H1 (cell line): ENCODE measurements around the gene RAD50. TPM values are rescaled to one million over a fixed set of nuclear protein-coding genes. Genes with fewer than 3 reads are reported as not detected.

Experiments
- ASH2L ChIP-seq: fragments of 200-600, 300-600 bp; sonication (generic); IDR thresholded peaks from one replicate; pipeline ENCODE4 v1.7.1; 2017; ENCODE audit warnings: low read length
- CBX8 ChIP-seq: fragments of 300-800, 300-1000 bp; sonication (generic); IDR thresholded peaks from 2 replicates; pipeline ENCODE4 v1.7.1; 2016; ENCODE audit warnings: low read depth, low read length, borderline replicate concordance
- SIX5 ChIP-seq: IDR thresholded peaks from 2 replicates; pipeline ENCODE4 v1.6.1; 2011; ENCODE audit warnings: mild to moderate bottlenecking, low read depth, low read length
- TCF12 ChIP-seq: IDR thresholded peaks from 2 replicates; pipeline ENCODE4 v1.6.1; 2011; ENCODE audit warnings: low read depth, mild to moderate bottlenecking, low read length
- YY1 ChIP-seq: IDR thresholded peaks from 2 replicates; pipeline ENCODE4 v1.6.1; 2011; ENCODE audit warnings: low read depth, mild to moderate bottlenecking, low read length
- polyA plus RNA-seq, 7 experiments: library from polyadenylated mRNA; depleted of rRNA in 3 of 7; stranded (reverse) in 5 of 7; unstranded in 2 of 7; fragments of >200 nt in 5 of 7; fragments of 200-250 nt in 2 of 7; gene quantifications; 1 replicate in 5 of 7; 2 replicates in 1 of 7; 4 replicates in 1 of 7; pipeline versions ENCODE4 v1.2.1 to v1.2.3, GENCODE V29; 2011 to 2013; ENCODE audit warnings: missing spikeins in 2 of 7, mixed read lengths in 2 of 7
- total RNA-seq: library from RNA; stranded (reverse); fragmentation: NEBNext Ultra II Directional; extraction: Animal tissue kit (Norgen Biotek cat#: 25700); gene quantifications from 2 replicates; pipeline ENCODE4 v1.2.1, GENCODE V29; 2021
- TF ChIP-seq, protein P1 (sequence below): fragments of 300-600 bp; sonication (generic); IDR thresholded peaks from 2 replicates; pipeline ENCODE4 v1.7.1; 2012; ENCODE audit warnings: low read length, moderate library complexity, mild to moderate bottlenecking, inconsistent platforms; ENCODE audit not compliant: insufficient replicate concordance

RAD50 gene
- total and polyA plus RNA-seq, 2 of the 8 experiments (the other 6 are each of a cell fraction or from before 2014, with no cell fraction given) = 10.1 to 39.4 TPM

DNA sequence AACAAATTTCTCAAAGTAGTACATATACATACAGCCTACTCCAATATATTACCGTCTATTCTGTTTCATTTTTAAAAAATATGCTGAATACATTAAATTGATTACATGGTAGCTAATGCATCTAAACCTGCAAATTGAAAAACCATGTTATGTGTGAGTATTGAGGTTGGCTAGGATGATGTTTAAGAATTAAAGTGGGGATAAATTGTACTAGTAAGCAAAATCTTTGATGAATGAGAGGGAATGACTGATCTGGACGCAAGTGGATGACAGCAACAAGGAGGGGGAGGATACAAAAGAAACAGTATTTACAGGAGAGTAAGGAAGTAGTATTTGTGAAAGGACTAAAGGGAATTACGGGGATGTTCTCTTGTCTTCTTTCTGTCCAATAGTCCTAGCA, 37.4 kb downstream of the RAD50 start (continued):
- TF ChIP-seq, protein P1, sequence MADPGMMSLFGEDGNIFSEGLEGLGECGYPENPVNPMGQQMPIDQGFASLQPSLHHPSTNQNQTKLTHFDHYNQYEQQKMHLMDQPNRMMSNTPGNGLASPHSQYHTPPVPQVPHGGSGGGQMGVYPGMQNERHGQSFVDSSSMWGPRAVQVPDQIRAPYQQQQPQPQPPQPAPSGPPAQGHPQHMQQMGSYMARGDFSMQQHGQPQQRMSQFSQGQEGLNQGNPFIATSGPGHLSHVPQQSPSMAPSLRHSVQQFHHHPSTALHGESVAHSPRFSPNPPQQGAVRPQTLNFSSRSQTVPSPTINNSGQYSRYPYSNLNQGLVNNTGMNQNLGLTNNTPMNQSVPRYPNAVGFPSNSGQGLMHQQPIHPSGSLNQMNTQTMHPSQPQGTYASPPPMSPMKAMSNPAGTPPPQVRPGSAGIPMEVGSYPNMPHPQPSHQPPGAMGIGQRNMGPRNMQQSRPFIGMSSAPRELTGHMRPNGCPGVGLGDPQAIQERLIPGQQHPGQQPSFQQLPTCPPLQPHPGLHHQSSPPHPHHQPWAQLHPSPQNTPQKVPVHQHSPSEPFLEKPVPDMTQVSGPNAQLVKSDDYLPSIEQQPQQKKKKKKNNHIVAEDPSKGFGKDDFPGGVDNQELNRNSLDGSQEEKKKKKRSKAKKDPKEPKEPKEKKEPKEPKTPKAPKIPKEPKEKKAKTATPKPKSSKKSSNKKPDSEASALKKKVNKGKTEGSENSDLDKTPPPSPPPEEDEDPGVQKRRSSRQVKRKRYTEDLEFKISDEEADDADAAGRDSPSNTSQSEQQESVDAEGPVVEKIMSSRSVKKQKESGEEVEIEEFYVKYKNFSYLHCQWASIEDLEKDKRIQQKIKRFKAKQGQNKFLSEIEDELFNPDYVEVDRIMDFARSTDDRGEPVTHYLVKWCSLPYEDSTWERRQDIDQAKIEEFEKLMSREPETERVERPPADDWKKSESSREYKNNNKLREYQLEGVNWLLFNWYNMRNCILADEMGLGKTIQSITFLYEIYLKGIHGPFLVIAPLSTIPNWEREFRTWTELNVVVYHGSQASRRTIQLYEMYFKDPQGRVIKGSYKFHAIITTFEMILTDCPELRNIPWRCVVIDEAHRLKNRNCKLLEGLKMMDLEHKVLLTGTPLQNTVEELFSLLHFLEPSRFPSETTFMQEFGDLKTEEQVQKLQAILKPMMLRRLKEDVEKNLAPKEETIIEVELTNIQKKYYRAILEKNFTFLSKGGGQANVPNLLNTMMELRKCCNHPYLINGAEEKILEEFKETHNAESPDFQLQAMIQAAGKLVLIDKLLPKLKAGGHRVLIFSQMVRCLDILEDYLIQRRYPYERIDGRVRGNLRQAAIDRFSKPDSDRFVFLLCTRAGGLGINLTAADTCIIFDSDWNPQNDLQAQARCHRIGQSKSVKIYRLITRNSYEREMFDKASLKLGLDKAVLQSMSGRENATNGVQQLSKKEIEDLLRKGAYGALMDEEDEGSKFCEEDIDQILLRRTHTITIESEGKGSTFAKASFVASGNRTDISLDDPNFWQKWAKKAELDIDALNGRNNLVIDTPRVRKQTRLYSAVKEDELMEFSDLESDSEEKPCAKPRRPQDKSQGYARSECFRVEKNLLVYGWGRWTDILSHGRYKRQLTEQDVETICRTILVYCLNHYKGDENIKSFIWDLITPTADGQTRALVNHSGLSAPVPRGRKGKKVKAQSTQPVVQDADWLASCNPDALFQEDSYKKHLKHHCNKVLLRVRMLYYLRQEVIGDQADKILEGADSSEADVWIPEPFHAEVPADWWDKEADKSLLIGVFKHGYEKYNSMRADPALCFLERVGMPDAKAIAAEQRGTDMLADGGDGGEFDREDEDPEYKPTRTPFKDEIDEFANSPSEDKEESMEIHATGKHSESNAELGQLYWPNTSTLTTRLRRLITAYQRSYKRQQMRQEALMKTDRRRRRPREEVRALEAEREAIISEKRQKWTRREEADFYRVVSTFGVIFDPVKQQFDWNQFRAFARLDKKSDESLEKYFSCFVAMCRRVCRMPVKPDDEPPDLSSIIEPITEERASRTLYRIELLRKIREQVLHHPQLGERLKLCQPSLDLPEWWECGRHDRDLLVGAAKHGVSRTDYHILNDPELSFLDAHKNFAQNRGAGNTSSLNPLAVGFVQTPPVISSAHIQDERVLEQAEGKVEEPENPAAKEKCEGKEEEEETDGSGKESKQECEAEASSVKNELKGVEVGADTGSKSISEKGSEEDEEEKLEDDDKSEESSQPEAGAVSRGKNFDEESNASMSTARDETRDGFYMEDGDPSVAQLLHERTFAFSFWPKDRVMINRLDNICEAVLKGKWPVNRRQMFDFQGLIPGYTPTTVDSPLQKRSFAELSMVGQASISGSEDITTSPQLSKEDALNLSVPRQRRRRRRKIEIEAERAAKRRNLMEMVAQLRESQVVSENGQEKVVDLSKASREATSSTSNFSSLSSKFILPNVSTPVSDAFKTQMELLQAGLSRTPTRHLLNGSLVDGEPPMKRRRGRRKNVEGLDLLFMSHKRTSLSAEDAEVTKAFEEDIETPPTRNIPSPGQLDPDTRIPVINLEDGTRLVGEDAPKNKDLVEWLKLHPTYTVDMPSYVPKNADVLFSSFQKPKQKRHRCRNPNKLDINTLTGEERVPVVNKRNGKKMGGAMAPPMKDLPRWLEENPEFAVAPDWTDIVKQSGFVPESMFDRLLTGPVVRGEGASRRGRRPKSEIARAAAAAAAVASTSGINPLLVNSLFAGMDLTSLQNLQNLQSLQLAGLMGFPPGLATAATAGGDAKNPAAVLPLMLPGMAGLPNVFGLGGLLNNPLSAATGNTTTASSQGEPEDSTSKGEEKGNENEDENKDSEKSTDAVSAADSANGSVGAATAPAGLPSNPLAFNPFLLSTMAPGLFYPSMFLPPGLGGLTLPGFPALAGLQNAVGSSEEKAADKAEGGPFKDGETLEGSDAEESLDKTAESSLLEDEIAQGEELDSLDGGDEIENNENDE = no peak
- TF ChIP-seq CBX8 (no peak), YY1 (no peak), ASH2L (no peak), TCF12 (no peak), SIX5 (no peak)
